ENCODE measurements around the gene FBRSL1. TPM values are rescaled to one million over a fixed set of nuclear protein-coding genes. Genes with fewer than 3 reads are reported as not detected.
"Not testable (repeated sequence)": the region's sequence is repeated elsewhere in the genome, so short reads cannot be mapped to it uniquely, and the experiment has no call there.

The FBRSL1 gene
- total and polyA plus RNA-seq, 11 donors, result 23.0 to 88.2 (median 40.0) TPM

- no peaks in the 10 kb centered on the region for H3K27me3 ChIP-seq
- H3K36me3 ChIP-seq, result peaks cover 0 to 13% (median 2%) of the 10 kb centered on the region in 9 donors
- TF ChIP-seq POLR2A (IDR thresholded peaks at IDR 0.05), result no peak
- no peak for TF ChIP-seq CTCF (IDR thresholded peaks at IDR 0.05)
- no peak overlapping the region for H3K4me3 ChIP-seq
- ATAC-seq (no peak), DNase-seq (no peak)
- no peaks in the 10 kb centered on the region for H3K9me3 ChIP-seq
- 89 to 99% (median 98%) methylated on average over 3 to 7 of the region's 7 CpGs for WGBS, 4 donors
- intact Hi-C loops (cut with DNase I), result no loop called here
- H3K27ac ChIP-seq, result no peak overlapping the region
- H3K4me1 ChIP-seq, result peaks cover 0 to 5% (median 0%) of the 10 kb centered on the region in 12 donors
Measured at GRCh38 chr12:132530851-132531250, 40.9 kb downstream of the FBRSL1 start.

- H3K9me3 ChIP-seq; DNase-seq; H3K36me3 ChIP-seq; ATAC-seq; H3K27ac ChIP-seq; intact Hi-C loops (cut with DNase I); H3K4me1 ChIP-seq; H3K4me3 ChIP-seq; H3K27me3 ChIP-seq: not testable (repeated sequence)
- 90 to 94% (median 92%) methylated on average over 15 to 20 of the region's 20 CpGs for WGBS, 4 donors
Measured at GRCh38 chr12:132532711-132533583, 43.0 kb downstream of the FBRSL1 start.

- 88 to 97% (median 92%) methylated on average over 6 of the region's 6 CpGs for WGBS, 4 donors
- no peaks in the 10 kb centered on the region for H3K4me1 ChIP-seq
- H3K4me3 ChIP-seq, result no peak overlapping the region
- no peak overlapping the region for H3K27ac ChIP-seq
- no peaks in the 10 kb centered on the region for H3K9me3 ChIP-seq
- no peaks in the 10 kb centered on the region for H3K27me3 ChIP-seq
- no peak for DNase-seq
- intact Hi-C loops (cut with DNase I), result no loop called here
- peaks cover 0 to 6% (median 0%) of the 10 kb centered on the region in 9 donors for H3K36me3 ChIP-seq
- ATAC-seq, result no peak
- TF ChIP-seq CTCF (IDR thresholded peaks at IDR 0.05), result no peak
- TF ChIP-seq POLR2A (IDR thresholded peaks at IDR 0.05), result no peak
Measured at GRCh38 chr12:132533584-132533958, 43.6 kb downstream of the FBRSL1 start.

GRCh38 chr12:132534076-132534475 is 44.1 kb downstream of the FBRSL1 start:
- DNase-seq (no peak), ATAC-seq (no peak)
- no peak overlapping the region for H3K27ac ChIP-seq
- H3K27me3 ChIP-seq, result no peaks in the 10 kb centered on the region
- TF ChIP-seq CTCF (IDR thresholded peaks at IDR 0.05), result no peak
- TF ChIP-seq POLR2A (IDR thresholded peaks at IDR 0.05), result no peak
- H3K36me3 ChIP-seq, result peaks cover 0 to 5% (median 0%) of the 10 kb centered on the region in 9 donors
- no peaks in the 10 kb centered on the region for H3K4me1 ChIP-seq
- no peaks in the 10 kb centered on the region for H3K9me3 ChIP-seq
- intact Hi-C loops (cut with DNase I), result no loop called here
- H3K4me3 ChIP-seq, result no peak overlapping the region
- WGBS, 4 donors, result 98 to 99% (median 98%) methylated on average over 6 to 13 of the region's 13 CpGs

Data from heart left ventricle (tissue), 16 donors.